H1 (cell line): ENCODE data around the gene CAPN14.

Experiments
- BRCA1 ChIP-seq: IDR thresholded peaks from 2 replicates; pipeline ENCODE4 v1.6.1; 2012; ENCODE audit warnings: low read depth, low read length, improper control_type of control experiment
- CEBPB ChIP-seq: IDR thresholded peaks from 2 replicates; pipeline ENCODE4 v1.6.1; 2012; ENCODE audit warnings: low read depth, low read length
- CHD1 ChIP-seq: IDR thresholded peaks from 2 replicates; pipeline ENCODE4 v1.6.1; 2012; ENCODE audit warnings: low read depth, low read length, improper control_type of control experiment
- CTCF ChIP-seq, 3 experiments: IDR thresholded peaks; 1 replicate in 2 of 3; 2 replicates in 1 of 3; pipeline versions ENCODE4 v1.5.1 to v1.6.1; 2011; ENCODE audit warnings: low read length in 3 of 3, mild to moderate bottlenecking in 3 of 3, inconsistent platforms in 2 of 3, low read depth in 1 of 3, moderate library complexity in 1 of 3; ENCODE audit not compliant: insufficient read depth in 1 of 3; ENCODE audit errors: control extremely low read depth in 1 of 3
- EP300 ChIP-seq, 2 experiments: IDR thresholded peaks; 1 replicate in 1 of 2; 2 replicates in 1 of 2; pipeline ENCODE4 v1.6.1; 2011 to 2012; ENCODE audit warnings: low read depth in 2 of 2, low read length in 2 of 2, mild to moderate bottlenecking in 2 of 2, borderline replicate concordance in 1 of 2, inconsistent platforms in 1 of 2, moderate library complexity in 1 of 2
- EZH2 ChIP-seq: fragments of 200-600 bp; sonication (generic); IDR thresholded peaks from 2 replicates; pipeline ENCODE4 v1.7.1; 2012; ENCODE audit warnings: low read depth, mild to moderate bottlenecking, moderate library complexity, low read length, inconsistent platforms; ENCODE audit not compliant: severe bottlenecking
- GABPA ChIP-seq: IDR thresholded peaks from 2 replicates; pipeline ENCODE4 v1.6.1; 2011; ENCODE audit warnings: mild to moderate bottlenecking, low read length, moderate library complexity, borderline replicate concordance; ENCODE audit not compliant: insufficient read depth
- JUN ChIP-seq: IDR thresholded peaks from 2 replicates; pipeline ENCODE4 v1.6.1; 2011; ENCODE audit warnings: low read depth, mild to moderate bottlenecking, improper control_type of control experiment, low read length
- POLR2A ChIP-seq, 2 experiments: IDR thresholded peaks; 1 replicate in 1 of 2; 2 replicates in 1 of 2; pipeline ENCODE4 v1.6.1; 2011; ENCODE audit warnings: low read depth in 2 of 2, low read length in 2 of 2, mild to moderate bottlenecking in 2 of 2; ENCODE audit errors: control extremely low read depth in 1 of 2
- RNF2 ChIP-seq: fragments of 200-900, 300-1000 bp; sonication (generic); IDR thresholded peaks from 2 replicates; pipeline ENCODE4 v1.7.1; 2016; ENCODE audit warnings: borderline replicate concordance, low read depth, mild to moderate bottlenecking, antibody characterized with exemption, low read length; ENCODE audit not compliant: poor library complexity, severe bottlenecking; ENCODE audit errors: missing control alignments
- TAF1 ChIP-seq: IDR thresholded peaks from 2 replicates; pipeline ENCODE4 v1.6.1; 2011; ENCODE audit warnings: mild to moderate bottlenecking, low read depth, low read length
- USF2 ChIP-seq: IDR thresholded peaks from 2 replicates; pipeline ENCODE4 v1.6.1; 2011; ENCODE audit warnings: low read length, improper control_type of control experiment
- TF ChIP-seq, protein P1 (sequence below): fragments of 300-600 bp; sonication (generic); IDR thresholded peaks from 2 replicates; pipeline ENCODE4 v1.7.1; 2012; ENCODE audit warnings: low read length, moderate library complexity, mild to moderate bottlenecking, inconsistent platforms; ENCODE audit not compliant: insufficient replicate concordance

GRCh38 chr2:31243053-31243452, 25.7 kb upstream of the CAPN14 start:
- no peak for TF ChIP-seq GABPA
- no peak for TF ChIP-seq RNF2
- TF ChIP-seq EP300 (IDR thresholded peaks at IDR 0.05; ENCODE audit: borderline replicate concordance in 1 of 2, low read depth in 2 of 2, low read length in 2 of 2) = no peak
- no peak for TF ChIP-seq CHD1
- TF ChIP-seq JUN = no peak
- TF ChIP-seq POLR2A (IDR thresholded peaks at IDR 0.05; ENCODE audit: control extremely low read depth in 1 of 2, low read depth in 2 of 2, low read length in 2 of 2) = no peak
- TF ChIP-seq, protein P1, sequence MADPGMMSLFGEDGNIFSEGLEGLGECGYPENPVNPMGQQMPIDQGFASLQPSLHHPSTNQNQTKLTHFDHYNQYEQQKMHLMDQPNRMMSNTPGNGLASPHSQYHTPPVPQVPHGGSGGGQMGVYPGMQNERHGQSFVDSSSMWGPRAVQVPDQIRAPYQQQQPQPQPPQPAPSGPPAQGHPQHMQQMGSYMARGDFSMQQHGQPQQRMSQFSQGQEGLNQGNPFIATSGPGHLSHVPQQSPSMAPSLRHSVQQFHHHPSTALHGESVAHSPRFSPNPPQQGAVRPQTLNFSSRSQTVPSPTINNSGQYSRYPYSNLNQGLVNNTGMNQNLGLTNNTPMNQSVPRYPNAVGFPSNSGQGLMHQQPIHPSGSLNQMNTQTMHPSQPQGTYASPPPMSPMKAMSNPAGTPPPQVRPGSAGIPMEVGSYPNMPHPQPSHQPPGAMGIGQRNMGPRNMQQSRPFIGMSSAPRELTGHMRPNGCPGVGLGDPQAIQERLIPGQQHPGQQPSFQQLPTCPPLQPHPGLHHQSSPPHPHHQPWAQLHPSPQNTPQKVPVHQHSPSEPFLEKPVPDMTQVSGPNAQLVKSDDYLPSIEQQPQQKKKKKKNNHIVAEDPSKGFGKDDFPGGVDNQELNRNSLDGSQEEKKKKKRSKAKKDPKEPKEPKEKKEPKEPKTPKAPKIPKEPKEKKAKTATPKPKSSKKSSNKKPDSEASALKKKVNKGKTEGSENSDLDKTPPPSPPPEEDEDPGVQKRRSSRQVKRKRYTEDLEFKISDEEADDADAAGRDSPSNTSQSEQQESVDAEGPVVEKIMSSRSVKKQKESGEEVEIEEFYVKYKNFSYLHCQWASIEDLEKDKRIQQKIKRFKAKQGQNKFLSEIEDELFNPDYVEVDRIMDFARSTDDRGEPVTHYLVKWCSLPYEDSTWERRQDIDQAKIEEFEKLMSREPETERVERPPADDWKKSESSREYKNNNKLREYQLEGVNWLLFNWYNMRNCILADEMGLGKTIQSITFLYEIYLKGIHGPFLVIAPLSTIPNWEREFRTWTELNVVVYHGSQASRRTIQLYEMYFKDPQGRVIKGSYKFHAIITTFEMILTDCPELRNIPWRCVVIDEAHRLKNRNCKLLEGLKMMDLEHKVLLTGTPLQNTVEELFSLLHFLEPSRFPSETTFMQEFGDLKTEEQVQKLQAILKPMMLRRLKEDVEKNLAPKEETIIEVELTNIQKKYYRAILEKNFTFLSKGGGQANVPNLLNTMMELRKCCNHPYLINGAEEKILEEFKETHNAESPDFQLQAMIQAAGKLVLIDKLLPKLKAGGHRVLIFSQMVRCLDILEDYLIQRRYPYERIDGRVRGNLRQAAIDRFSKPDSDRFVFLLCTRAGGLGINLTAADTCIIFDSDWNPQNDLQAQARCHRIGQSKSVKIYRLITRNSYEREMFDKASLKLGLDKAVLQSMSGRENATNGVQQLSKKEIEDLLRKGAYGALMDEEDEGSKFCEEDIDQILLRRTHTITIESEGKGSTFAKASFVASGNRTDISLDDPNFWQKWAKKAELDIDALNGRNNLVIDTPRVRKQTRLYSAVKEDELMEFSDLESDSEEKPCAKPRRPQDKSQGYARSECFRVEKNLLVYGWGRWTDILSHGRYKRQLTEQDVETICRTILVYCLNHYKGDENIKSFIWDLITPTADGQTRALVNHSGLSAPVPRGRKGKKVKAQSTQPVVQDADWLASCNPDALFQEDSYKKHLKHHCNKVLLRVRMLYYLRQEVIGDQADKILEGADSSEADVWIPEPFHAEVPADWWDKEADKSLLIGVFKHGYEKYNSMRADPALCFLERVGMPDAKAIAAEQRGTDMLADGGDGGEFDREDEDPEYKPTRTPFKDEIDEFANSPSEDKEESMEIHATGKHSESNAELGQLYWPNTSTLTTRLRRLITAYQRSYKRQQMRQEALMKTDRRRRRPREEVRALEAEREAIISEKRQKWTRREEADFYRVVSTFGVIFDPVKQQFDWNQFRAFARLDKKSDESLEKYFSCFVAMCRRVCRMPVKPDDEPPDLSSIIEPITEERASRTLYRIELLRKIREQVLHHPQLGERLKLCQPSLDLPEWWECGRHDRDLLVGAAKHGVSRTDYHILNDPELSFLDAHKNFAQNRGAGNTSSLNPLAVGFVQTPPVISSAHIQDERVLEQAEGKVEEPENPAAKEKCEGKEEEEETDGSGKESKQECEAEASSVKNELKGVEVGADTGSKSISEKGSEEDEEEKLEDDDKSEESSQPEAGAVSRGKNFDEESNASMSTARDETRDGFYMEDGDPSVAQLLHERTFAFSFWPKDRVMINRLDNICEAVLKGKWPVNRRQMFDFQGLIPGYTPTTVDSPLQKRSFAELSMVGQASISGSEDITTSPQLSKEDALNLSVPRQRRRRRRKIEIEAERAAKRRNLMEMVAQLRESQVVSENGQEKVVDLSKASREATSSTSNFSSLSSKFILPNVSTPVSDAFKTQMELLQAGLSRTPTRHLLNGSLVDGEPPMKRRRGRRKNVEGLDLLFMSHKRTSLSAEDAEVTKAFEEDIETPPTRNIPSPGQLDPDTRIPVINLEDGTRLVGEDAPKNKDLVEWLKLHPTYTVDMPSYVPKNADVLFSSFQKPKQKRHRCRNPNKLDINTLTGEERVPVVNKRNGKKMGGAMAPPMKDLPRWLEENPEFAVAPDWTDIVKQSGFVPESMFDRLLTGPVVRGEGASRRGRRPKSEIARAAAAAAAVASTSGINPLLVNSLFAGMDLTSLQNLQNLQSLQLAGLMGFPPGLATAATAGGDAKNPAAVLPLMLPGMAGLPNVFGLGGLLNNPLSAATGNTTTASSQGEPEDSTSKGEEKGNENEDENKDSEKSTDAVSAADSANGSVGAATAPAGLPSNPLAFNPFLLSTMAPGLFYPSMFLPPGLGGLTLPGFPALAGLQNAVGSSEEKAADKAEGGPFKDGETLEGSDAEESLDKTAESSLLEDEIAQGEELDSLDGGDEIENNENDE = no peak
- no peak for TF ChIP-seq TAF1
- TF ChIP-seq EZH2 = no peak
- TF ChIP-seq USF2 = no peak
- TF ChIP-seq CTCF (IDR thresholded peaks at IDR 0.05; ENCODE audit: control extremely low read depth in 1 of 3, insufficient read depth in 1 of 3, low read depth in 1 of 3, low read length in 3 of 3) = no peak
- no peak for TF ChIP-seq BRCA1
- no peak for TF ChIP-seq CEBPB
